A549 (cell line): ENCODE data around the gene RAN. TPM values are rescaled to one million over a fixed set of nuclear protein-coding genes. Genes with fewer than 3 reads are reported as not detected.

Experiments used
- ATAC-seq, 2 experiments: fragments of 200-7000 bp in 1 of 2; fragments of >200 bp in 1 of 2; cut with Nextera tagmentation in 1 of 2; cut with Tn5 transposase in 1 of 2; 3 replicates each; pipeline versions ENCODE4 v1.8.0 to v1.9.1; 2018 to 2020; ENCODE audit warnings: mild to moderate bottlenecking in 1 of 2, moderate library complexity in 1 of 2
- CTCF ChIA-PET: fragments of 300-600 bp; sonication (Branson Sonifier 250); formaldehyde crosslinking; extraction: SDS; loops from one replicate; lab custom pipeline; 2021; ENCODE audit warnings: antibody characterized with exemption, inconsistent platforms; lab: Yijun Ruan, JAX
- POLR2A ChIA-PET: fragments of 350-600 bp; formaldehyde crosslinking; extraction: SDS; loops from one replicate; lab custom pipeline; 2021; ENCODE audit warnings: antibody characterized with exemption, inconsistent platforms; lab: Yijun Ruan, JAX
- DNase-seq, 2 experiments: peaks; one replicate each; pipeline versions ENCODE4 v3.0.0 to v3.0.0-alpha.2; 2011 to 2016; ENCODE audit warnings: low read depth in 1 of 2, low spot score in 1 of 2
- FAIRE-seq: peaks from 2 replicates; lab custom pipeline; 2011; peaks lifted over from hg19 to GRCh38; lab: Jason Lieb, UNC
- H3K27ac ChIP-seq, 2 experiments: fragments of >200 bp; sonication (Bioruptor Twin); formaldehyde crosslinking; 3 replicates each; pipeline ENCODE4 v1.5.1; 2016 to 2017
- H3K4me1 ChIP-seq: fragments of >200 bp; sonication (Bioruptor Twin); formaldehyde crosslinking; 3 replicates; pipeline ENCODE4 v1.6.1; 2016
- H3K4me2 ChIP-seq: fragments of >200 bp; sonication (Bioruptor Twin); formaldehyde crosslinking; 3 replicates; pipeline ENCODE4 v1.6.1; 2016
- H3K4me3 ChIP-seq: fragments of >200 bp; sonication (Bioruptor Twin); formaldehyde crosslinking; 3 replicates; pipeline ENCODE4 v1.5.1; 2016
- H3K9me3 ChIP-seq: fragments of >200 bp; sonication (Bioruptor Twin); formaldehyde crosslinking; 3 replicates; pipeline ENCODE4 v1.6.1; 2016
- EHF ChIP-seq: fragments of 250-450 bp; sonication (Bioruptor Pico); IDR thresholded peaks from 2 replicates; pipeline ENCODE4 v1.5.0; 2020; ENCODE audit warnings: mild to moderate bottlenecking
- ESRRA ChIP-seq: fragments of 150-350 bp; IDR thresholded peaks from 2 replicates; pipeline ENCODE4 v1.6.1; 2014; ENCODE audit warnings: mild to moderate bottlenecking, low read length, borderline replicate concordance
- FOSB ChIP-seq: fragments of 250-450 bp; sonication (Bioruptor Pico); IDR thresholded peaks from 2 replicates; pipeline ENCODE4 v1.5.0; 2020; ENCODE audit warnings: mild to moderate bottlenecking, moderate library complexity
- FOXS1 ChIP-seq: fragments of 250-450 bp; sonication (Bioruptor Pico); IDR thresholded peaks from 2 replicates; pipeline ENCODE4 v1.5.0; 2020; ENCODE audit warnings: mild to moderate bottlenecking, moderate library complexity
- HDAC2 ChIP-seq: fragments of 200-600 bp; sonication (generic); IDR thresholded peaks from 2 replicates; pipeline ENCODE4 v1.6.1; 2016
- HEYL ChIP-seq: fragments of 250-450 bp; sonication (Bioruptor Pico); IDR thresholded peaks from 2 replicates; pipeline ENCODE4 v1.8.0; 2021; ENCODE audit warnings: mild to moderate bottlenecking, moderate library complexity
- HOXA7 ChIP-seq: fragments of 250-450 bp; sonication (Bioruptor Pico); IDR thresholded peaks from 2 replicates; pipeline ENCODE4 v1.5.0; 2020; ENCODE audit warnings: mild to moderate bottlenecking, moderate library complexity
- HOXB13 ChIP-seq: fragments of 250-450 bp; sonication (Bioruptor Pico); IDR thresholded peaks from 2 replicates; pipeline ENCODE4 v1.5.0; 2020; ENCODE audit warnings: low read depth, mild to moderate bottlenecking, moderate library complexity
- HOXB5 ChIP-seq: fragments of 250-450 bp; sonication (Bioruptor Pico); IDR thresholded peaks from 2 replicates; pipeline ENCODE4 v1.5.0; 2020; ENCODE audit warnings: mild to moderate bottlenecking, moderate library complexity
- JUNB ChIP-seq: fragments of >200 bp; sonication (Bioruptor Twin); formaldehyde crosslinking; IDR thresholded peaks from 2 replicates; pipeline ENCODE4 v1.6.1; 2016
- KDM1A ChIP-seq: fragments of 200-600 bp; sonication (generic); IDR thresholded peaks from 2 replicates; pipeline ENCODE4 v1.6.1; 2016; ENCODE audit warnings: low read depth, mild to moderate bottlenecking
- MAFK ChIP-seq: fragments of 450-650 bp; IDR thresholded peaks from 2 replicates; pipeline ENCODE4 v1.6.1; 2014; ENCODE audit not compliant: partially characterized antibody
- MYC ChIP-seq: IDR thresholded peaks from 2 replicates; pipeline ENCODE4 v1.6.1; 2012; ENCODE audit warnings: mild to moderate bottlenecking, inconsistent platforms, low read length, improper control_type of control experiment, borderline replicate concordance
- NFE2L2 ChIP-seq: fragments of 150-350 bp; conservative IDR thresholded peaks from 2 replicates; pipeline ENCODE4 v1.6.1; 2014; ENCODE audit warnings: low read length
- PHF8 ChIP-seq: fragments of 200-600 bp; sonication (generic); IDR thresholded peaks from 2 replicates; pipeline ENCODE4 v1.6.1; 2016; ENCODE audit warnings: low read depth, mild to moderate bottlenecking, antibody characterized with exemption, moderate library complexity, borderline replicate concordance
- POLR2AphosphoS2 ChIP-seq: conservative IDR thresholded peaks from 2 replicates; pipeline ENCODE4 v1.6.1; 2012; ENCODE audit warnings: low read length, improper control_type of control experiment, inconsistent platforms
- RAD21 ChIP-seq, 2 experiments: fragments of >200 bp in 1 of 2; sonication (Bioruptor Twin) in 1 of 2; formaldehyde crosslinking in 1 of 2; IDR thresholded peaks in 1 of 2; conservative IDR thresholded peaks in 1 of 2; 2 replicates in 1 of 2; 3 replicates in 1 of 2; pipeline ENCODE4 v1.6.1; 2012 to 2018; ENCODE audit warnings: inconsistent platforms in 1 of 2
- RCOR1 ChIP-seq: fragments of 150-350 bp; IDR thresholded peaks from 2 replicates; pipeline ENCODE4 v1.6.1; 2014; ENCODE audit warnings: antibody characterized with exemption, low read length, low read depth
- SREBF2 ChIP-seq: fragments of 450-650 bp; IDR thresholded peaks from 2 replicates; pipeline ENCODE4 v1.6.1; 2014; ENCODE audit warnings: mild to moderate bottlenecking, moderate library complexity
- TFCP2L1 ChIP-seq: fragments of 250-450 bp; sonication (Bioruptor Pico); IDR thresholded peaks from 2 replicates; pipeline ENCODE4 v1.5.0; 2021; ENCODE audit warnings: mild to moderate bottlenecking
- TP53 ChIP-seq: fragments of 250-450 bp; sonication (Bioruptor Pico); IDR thresholded peaks from 2 replicates; pipeline ENCODE4 v1.5.0; 2021; ENCODE audit warnings: mild to moderate bottlenecking, moderate library complexity
- ZFP36 ChIP-seq: fragments of 450-650 bp; IDR thresholded peaks from 2 replicates; pipeline ENCODE4 v1.6.1; 2014; ENCODE audit warnings: borderline replicate concordance; ENCODE audit not compliant: partially characterized antibody
- WGBS: methylation state at CpG from one replicate; pipeline ENCODE4 v1.1.6; 2017; ENCODE audit errors: missing lambda C conversion rate; 5-methylcytosine and 5-hydroxymethylcytosine counted together
- polyA plus RNA-seq, 4 experiments: library from polyadenylated mRNA; depleted of rRNA in 3 of 4; stranded (reverse); fragments of >200 nt; fragmentation: RNase III in 1 of 4; extraction: RNeasy Plus Mini Kit Qiagen cat#74134 plus additional on column Dnase treatment in 1 of 4; gene quantifications; 2 replicates in 3 of 4; 3 replicates in 1 of 4; pipeline ENCODE4 v1.2.3, GENCODE V29; 2011 to 2017
- TF ChIP-seq, protein P1 (sequence below): fragments of >200 bp; sonication (Bioruptor Twin); formaldehyde crosslinking; IDR thresholded peaks from 3 replicates; pipeline ENCODE4 v1.6.1; 2016
- TF ChIP-seq, protein P2 (sequence below): fragments of 450-650 bp; IDR thresholded peaks from 2 replicates; pipeline ENCODE4 v1.6.1; 2014; ENCODE audit warnings: antibody characterized with exemption
- TF ChIP-seq, protein P3 (sequence below): fragments of 250-450 bp; sonication (Bioruptor Pico); IDR thresholded peaks from 2 replicates; pipeline ENCODE4 v1.5.0; 2020; ENCODE audit warnings: low read depth, mild to moderate bottlenecking, moderate library complexity
- TF ChIP-seq, protein P4 (sequence below): fragments of 150-350 bp; IDR thresholded peaks from 2 replicates; pipeline ENCODE4 v1.6.1; 2014; ENCODE audit warnings: low read depth, mild to moderate bottlenecking, low read length

RAN gene
- polyA plus RNA-seq, 2 of the 4 experiments (the other 2 are of a cell fraction), result 1,941 to 3,303 TPM

DNA sequence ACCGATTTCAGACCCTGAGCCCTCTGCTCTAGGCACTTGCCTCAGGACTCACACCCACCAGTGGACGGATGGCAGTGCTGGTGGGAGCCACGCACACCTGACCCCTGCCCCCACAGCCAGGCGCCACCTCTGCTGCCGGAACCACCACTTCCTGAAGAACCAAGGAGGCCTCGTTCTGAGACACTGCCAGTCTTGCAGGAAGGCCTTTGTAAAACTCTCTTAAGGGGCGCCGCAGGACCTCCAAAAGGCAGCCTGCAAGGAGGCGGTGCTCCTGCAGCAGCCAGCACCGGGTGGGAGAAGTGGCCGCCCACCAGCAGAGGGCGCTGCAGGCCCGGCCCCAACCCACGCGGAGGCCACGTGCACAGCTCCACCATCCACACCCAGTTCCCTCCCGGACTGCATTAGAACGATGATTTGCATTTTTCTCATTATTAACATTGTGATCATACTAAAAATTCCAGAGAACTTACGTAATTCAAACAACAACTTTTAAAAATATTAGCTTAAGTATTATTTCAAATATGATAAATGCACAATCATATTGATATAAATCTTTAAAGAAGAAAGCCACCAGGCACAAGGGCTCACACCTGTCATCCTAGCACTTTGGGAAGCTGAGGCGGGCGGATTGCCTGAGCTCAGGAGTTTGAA lies 45.6 kb upstream of the RAN start (continued):
- no peak for TF ChIP-seq RCOR1
- TF ChIP-seq ZFP36, result no peak
- no peak for TF ChIP-seq HEYL (CRISPR knock-in tag)
- no peak for TF ChIP-seq NFE2L2
- TF ChIP-seq HOXA7, result no peak
- TF ChIP-seq, protein P1, sequence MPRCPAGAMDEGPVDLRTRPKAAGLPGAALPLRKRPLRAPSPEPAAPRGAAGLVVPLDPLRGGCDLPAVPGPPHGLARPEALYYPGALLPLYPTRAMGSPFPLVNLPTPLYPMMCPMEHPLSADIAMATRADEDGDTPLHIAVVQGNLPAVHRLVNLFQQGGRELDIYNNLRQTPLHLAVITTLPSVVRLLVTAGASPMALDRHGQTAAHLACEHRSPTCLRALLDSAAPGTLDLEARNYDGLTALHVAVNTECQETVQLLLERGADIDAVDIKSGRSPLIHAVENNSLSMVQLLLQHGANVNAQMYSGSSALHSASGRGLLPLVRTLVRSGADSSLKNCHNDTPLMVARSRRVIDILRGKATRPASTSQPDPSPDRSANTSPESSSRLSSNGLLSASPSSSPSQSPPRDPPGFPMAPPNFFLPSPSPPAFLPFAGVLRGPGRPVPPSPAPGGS, result no peak
- TF ChIP-seq JUNB, result no peak
- TF ChIP-seq, protein P2, sequence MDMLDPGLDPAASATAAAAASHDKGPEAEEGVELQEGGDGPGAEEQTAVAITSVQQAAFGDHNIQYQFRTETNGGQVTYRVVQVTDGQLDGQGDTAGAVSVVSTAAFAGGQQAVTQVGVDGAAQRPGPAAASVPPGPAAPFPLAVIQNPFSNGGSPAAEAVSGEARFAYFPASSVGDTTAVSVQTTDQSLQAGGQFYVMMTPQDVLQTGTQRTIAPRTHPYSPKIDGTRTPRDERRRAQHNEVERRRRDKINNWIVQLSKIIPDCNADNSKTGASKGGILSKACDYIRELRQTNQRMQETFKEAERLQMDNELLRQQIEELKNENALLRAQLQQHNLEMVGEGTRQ, result 0 out of 2 replicates have a peak, but pooled peaks have one; percentile 39
- TF ChIP-seq POLR2AphosphoS2, result no peak
- no peak for TF ChIP-seq KDM1A
- TF ChIP-seq TFCP2L1 (CRISPR knock-in tag), result no peak
- TF ChIP-seq SREBF2, result no peak
- no peak for TF ChIP-seq TP53 (CRISPR knock-in tag)
- TF ChIP-seq FOSB (CRISPR knock-in tag), result no peak
- no peak for TF ChIP-seq PHF8
- TF ChIP-seq, protein P3, sequence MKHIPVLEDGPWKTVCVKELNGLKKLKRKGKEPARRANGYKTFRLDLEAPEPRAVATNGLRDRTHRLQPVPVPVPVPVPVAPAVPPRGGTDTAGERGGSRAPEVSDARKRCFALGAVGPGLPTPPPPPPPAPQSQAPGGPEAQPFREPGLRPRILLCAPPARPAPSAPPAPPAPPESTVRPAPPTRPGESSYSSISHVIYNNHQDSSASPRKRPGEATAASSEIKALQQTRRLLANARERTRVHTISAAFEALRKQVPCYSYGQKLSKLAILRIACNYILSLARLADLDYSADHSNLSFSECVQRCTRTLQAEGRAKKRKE (CRISPR knock-in tag), result no peak
- no peak for TF ChIP-seq ESRRA
- TF ChIP-seq FOXS1 (CRISPR knock-in tag), result peak; percentile 25; the same call in 1 of the 2 replicates
- no peak for TF ChIP-seq EHF (CRISPR knock-in tag)
- TF ChIP-seq, protein P4, sequence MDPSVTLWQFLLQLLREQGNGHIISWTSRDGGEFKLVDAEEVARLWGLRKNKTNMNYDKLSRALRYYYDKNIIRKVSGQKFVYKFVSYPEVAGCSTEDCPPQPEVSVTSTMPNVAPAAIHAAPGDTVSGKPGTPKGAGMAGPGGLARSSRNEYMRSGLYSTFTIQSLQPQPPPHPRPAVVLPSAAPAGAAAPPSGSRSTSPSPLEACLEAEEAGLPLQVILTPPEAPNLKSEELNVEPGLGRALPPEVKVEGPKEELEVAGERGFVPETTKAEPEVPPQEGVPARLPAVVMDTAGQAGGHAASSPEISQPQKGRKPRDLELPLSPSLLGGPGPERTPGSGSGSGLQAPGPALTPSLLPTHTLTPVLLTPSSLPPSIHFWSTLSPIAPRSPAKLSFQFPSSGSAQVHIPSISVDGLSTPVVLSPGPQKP, result no peak
- TF ChIP-seq HOXB13 (CRISPR knock-in tag), result no peak
- no peak for TF ChIP-seq HDAC2
- TF ChIP-seq HOXB5 (CRISPR knock-in tag), result 0 out of 2 replicates have a peak, but pooled peaks have one; percentile 18
- TF ChIP-seq RAD21 (conservative IDR thresholded peaks at IDR 0.05 in 1 of 2, IDR thresholded peaks at IDR 0.05 in 1 of 2), result peak; percentile 44 to 53; a peak in 4 of 5 replicates

DNA sequence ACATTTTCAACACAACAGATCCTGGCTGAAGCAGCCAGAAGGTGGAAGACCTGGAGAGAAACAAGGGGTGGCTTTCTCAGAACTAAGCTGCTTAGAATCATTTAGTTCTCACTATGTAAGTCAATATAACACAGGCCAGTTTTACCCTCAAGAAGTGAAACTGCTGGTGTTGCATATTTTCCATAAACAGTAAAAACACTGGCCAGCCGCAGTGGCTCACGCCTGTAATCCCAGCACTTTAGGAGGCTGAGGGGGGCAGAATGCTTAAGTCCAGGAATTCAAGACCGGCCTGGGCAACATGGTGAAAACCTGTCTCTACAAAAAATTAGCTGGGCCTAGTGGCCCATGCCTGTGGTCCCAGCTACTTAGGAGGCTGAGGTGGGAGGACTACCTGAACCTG lies 44.4 kb upstream of the RAN start:
- TF ChIP-seq, protein P1, result no peak
- TF ChIP-seq MAFK (peak; percentile 80), MYC (no peak)
- no peak overlapping the region for H3K4me3 ChIP-seq
- H3K4me1 ChIP-seq, result peaks cover 25% of the 10 kb centered on the region
- CTCF ChIA-PET, result interaction anchor here (1.0 to 5.6 kb wide), 4 partner anchors 7 to 58 kb away, joined by 3 to 40 read pairs (median 4); no protein-coding TSS in a partner anchor
- FAIRE-seq (no peak), ATAC-seq (no peak), DNase-seq (no peak)
- POLR2A ChIA-PET, result no interaction called here
- H3K4me2 ChIP-seq, result no peak overlapping the region
- H3K9me3 ChIP-seq, result no peaks in the 10 kb centered on the region
- H3K27ac ChIP-seq, result no peak overlapping the region
- WGBS, result 93% methylated on average over 3 of the region's 3 CpGs
